Hepatocyte (in vitro differentiated cells): ENCODE data around the gene GRK4.

Source experiments
- CTCF ChIP-seq: fragments of 200-600 bp; sonication (generic); IDR thresholded peaks from 2 replicates; pipeline ENCODE4 v1.5.1; 2016; ENCODE audit warnings: antibody characterized with exemption, mild to moderate bottlenecking; ENCODE audit not compliant: poor library complexity
- EZH2 ChIP-seq: fragments of 200-600 bp; sonication (generic); IDR thresholded peaks from 2 replicates; pipeline ENCODE4 v1.6.1; 2016; ENCODE audit warnings: antibody characterized with exemption, mild to moderate bottlenecking, borderline replicate concordance
- EZH2phosphoT487 ChIP-seq: fragments of 200-600 bp; sonication (generic); IDR thresholded peaks from one replicate; pipeline ENCODE4 v1.6.1; 2018; ENCODE audit warnings: antibody characterized with exemption, mild to moderate bottlenecking, low read depth, moderate library complexity; ENCODE audit not compliant: unreplicated experiment, severe bottlenecking

GRCh38 chr4:3021627-3022026 lies 58.3 kb downstream of the GRK4 start:
- TF ChIP-seq CTCF (no peak), EZH2phosphoT487 (no peak), EZH2 (no peak)
